ENCODE results near the gene ACBD4.

The ACBD4 gene

GRCh38 chr17:45135192-45135977 lies at the start of gene ACBD4:
ACBD4 (plus strand) TSS chr17:45135687; CDS start chr17:45136145, 458 bp downstream.
- DNase-seq: peak; percentile 98

GRCh38 chr17:45086391-45086790 lies 49.1 kb upstream of the ACBD4 start:
- DNase-seq: no peak

GRCh38 chr17:45086865-45087503 lies 48.5 kb upstream of the ACBD4 start:
- no peak for DNase-seq

- no peak for DNase-seq
Measured at GRCh38 chr17:45087504-45087975, 47.9 kb upstream of the ACBD4 start.

- DNase-seq: no peak
Measured at GRCh38 chr17:45087978-45088377, 47.5 kb upstream of the ACBD4 start.

- DNase-seq: no peak
Measured at GRCh38 chr17:45088741-45089140, 46.7 kb upstream of the ACBD4 start.

GRCh38 chr17:45090711-45091110 lies 44.8 kb upstream of the ACBD4 start:
- no peak for DNase-seq

GRCh38 chr17:45091778-45092425 lies 43.6 kb upstream of the ACBD4 start:
- DNase-seq: no peak

- DNase-seq: no peak
Measured at GRCh38 chr17:45092911-45093430, 42.5 kb upstream of the ACBD4 start.

- DNase-seq: no peak
Measured at GRCh38 chr17:45093444-45094110, 41.9 kb upstream of the ACBD4 start.

- DNase-seq: peak; percentile 32
Measured at GRCh38 chr17:45096141-45096540, 39.3 kb upstream of the ACBD4 start.

- no peak for DNase-seq
Measured at GRCh38 chr17:45096926-45097325, 38.6 kb upstream of the ACBD4 start.

GRCh38 chr17:45098081-45098868 lies 37.2 kb upstream of the ACBD4 start:
- DNase-seq: no peak

- DNase-seq: peak; percentile 84
Measured at GRCh38 chr17:45098869-45099616, 36.4 kb upstream of the ACBD4 start.

GRCh38 chr17:45101546-45101882 lies 34.0 kb upstream of the ACBD4 start:
- DNase-seq: no peak

GRCh38 chr17:45101883-45102811 lies 33.3 kb upstream of the ACBD4 start:
- no peak for DNase-seq

GRCh38 chr17:45102856-45103255 lies 32.6 kb upstream of the ACBD4 start:
- DNase-seq: no peak

- DNase-seq: no peak
Measured at GRCh38 chr17:45103269-45103795, 32.2 kb upstream of the ACBD4 start.

GRCh38 chr17:45104029-45104428 lies 31.5 kb upstream of the ACBD4 start:
- DNase-seq: no peak

- no peak for DNase-seq
Measured at GRCh38 chr17:45104497-45104896, 31.0 kb upstream of the ACBD4 start.

All from OCI-M1 (cell line).